ENCODE data around the gene STARD13.

Gene STARD13, protein sequence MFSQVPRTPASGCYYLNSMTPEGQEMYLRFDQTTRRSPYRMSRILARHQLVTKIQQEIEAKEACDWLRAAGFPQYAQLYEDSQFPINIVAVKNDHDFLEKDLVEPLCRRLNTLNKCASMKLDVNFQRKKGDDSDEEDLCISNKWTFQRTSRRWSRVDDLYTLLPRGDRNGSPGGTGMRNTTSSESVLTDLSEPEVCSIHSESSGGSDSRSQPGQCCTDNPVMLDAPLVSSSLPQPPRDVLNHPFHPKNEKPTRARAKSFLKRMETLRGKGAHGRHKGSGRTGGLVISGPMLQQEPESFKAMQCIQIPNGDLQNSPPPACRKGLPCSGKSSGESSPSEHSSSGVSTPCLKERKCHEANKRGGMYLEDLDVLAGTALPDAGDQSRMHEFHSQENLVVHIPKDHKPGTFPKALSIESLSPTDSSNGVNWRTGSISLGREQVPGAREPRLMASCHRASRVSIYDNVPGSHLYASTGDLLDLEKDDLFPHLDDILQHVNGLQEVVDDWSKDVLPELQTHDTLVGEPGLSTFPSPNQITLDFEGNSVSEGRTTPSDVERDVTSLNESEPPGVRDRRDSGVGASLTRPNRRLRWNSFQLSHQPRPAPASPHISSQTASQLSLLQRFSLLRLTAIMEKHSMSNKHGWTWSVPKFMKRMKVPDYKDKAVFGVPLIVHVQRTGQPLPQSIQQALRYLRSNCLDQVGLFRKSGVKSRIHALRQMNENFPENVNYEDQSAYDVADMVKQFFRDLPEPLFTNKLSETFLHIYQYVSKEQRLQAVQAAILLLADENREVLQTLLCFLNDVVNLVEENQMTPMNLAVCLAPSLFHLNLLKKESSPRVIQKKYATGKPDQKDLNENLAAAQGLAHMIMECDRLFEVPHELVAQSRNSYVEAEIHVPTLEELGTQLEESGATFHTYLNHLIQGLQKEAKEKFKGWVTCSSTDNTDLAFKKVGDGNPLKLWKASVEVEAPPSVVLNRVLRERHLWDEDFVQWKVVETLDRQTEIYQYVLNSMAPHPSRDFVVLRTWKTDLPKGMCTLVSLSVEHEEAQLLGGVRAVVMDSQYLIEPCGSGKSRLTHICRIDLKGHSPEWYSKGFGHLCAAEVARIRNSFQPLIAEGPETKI

GRCh38 chr13:33285420-33286124 is at the start of gene STARD13:
TSS of gene STARD13 (minus strand) at chr13:33285755. CDS start at chr13:33285638, 117 bp downstream.
- H3K36me3 ChIP-seq (ENCODE audit: insufficient read depth, low read length): no peaks in the 10 kb centered on the region
- no peaks in the 10 kb centered on the region for H3K4me1 ChIP-seq (ENCODE audit: insufficient read depth, low read length)
- H3K9me3 ChIP-seq (ENCODE audit: control insufficient read depth, insufficient read depth, low read length): no peaks in the 10 kb centered on the region
- peak within 1 kb of the TSS; percentile 41 for H3K9ac ChIP-seq (ENCODE audit: low read depth, low read length)

DNA sequence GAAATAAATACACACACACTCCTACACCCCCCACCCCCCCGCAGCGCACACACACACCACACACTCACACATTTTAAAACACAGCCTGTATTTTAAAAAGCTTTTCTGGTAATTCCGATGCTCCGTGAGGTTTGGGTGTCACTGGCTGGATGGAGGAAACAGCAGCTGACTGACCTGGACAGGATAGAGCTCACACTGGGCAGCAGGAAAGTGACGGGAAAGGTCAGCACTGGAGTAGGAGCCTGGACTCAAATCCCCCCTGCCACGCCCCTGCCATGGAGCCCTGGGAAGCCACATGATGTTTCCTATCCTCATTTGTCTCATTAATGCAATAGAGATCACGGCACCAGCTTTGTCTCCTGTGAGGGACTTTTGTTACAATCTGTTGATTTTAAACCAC is 49.3 kb upstream of the STARD13 start:
- Histone ChIP-seq H3K4me1 (ENCODE audit: insufficient read depth, low read length) (peaks cover 8% of the 10 kb centered on the region), H3K9me3 (ENCODE audit: control insufficient read depth, insufficient read depth, low read length) (no peaks in the 10 kb centered on the region), H3K9ac (ENCODE audit: low read depth, low read length) (no peak overlapping the region), H3K36me3 (ENCODE audit: insufficient read depth, low read length) (no peaks in the 10 kb centered on the region)

DNA sequence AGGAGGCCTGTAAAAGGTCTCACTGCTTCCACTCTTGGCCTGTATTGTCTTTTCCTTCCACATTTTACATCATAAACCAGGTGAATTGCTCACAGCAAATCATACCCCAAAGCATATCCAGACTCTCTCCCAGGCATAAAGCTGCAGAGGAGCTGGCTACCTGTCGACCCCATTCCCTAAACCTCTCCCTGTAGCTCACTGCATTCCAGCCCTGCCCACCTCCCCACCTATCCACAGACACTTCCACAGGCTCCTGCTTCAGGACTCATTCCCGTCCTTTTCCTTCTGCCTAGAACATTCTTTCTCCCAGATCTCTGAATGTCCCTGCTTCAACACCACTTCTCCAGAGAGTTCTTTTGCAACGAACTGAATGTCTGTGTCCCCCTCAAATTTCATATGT is 46.4 kb upstream of the STARD13 start:
- Histone ChIP-seq H3K9me3 (ENCODE audit: control insufficient read depth, insufficient read depth, low read length) (no peaks in the 10 kb centered on the region), H3K36me3 (ENCODE audit: insufficient read depth, low read length) (no peaks in the 10 kb centered on the region), H3K4me1 (ENCODE audit: insufficient read depth, low read length) (peaks cover 8% of the 10 kb centered on the region), H3K9ac (ENCODE audit: low read depth, low read length) (0 out of 2 replicates have a peak overlapping the region, but pooled peaks have one; percentile 2)

GRCh38 chr13:33330483-33330882 is 44.9 kb upstream of the STARD13 start:
- no peak overlapping the region for H3K9ac ChIP-seq (ENCODE audit: low read depth, low read length)
- H3K9me3 ChIP-seq (ENCODE audit: control insufficient read depth, insufficient read depth, low read length): no peaks in the 10 kb centered on the region

GRCh38 chr13:33328701-33329100 is 43.1 kb upstream of the STARD13 start:
- H3K36me3 ChIP-seq (ENCODE audit: insufficient read depth, low read length): no peaks in the 10 kb centered on the region
- H3K9ac ChIP-seq (ENCODE audit: low read depth, low read length): no peak overlapping the region
- H3K9me3 ChIP-seq (ENCODE audit: control insufficient read depth, insufficient read depth, low read length): no peaks in the 10 kb centered on the region
- peaks cover 8% of the 10 kb centered on the region for H3K4me1 ChIP-seq (ENCODE audit: insufficient read depth, low read length)

More at GRCh38 chr13:33330483-33330882, 44.9 kb upstream of the STARD13 start:
- Histone ChIP-seq H3K36me3 (ENCODE audit: insufficient read depth, low read length) (no peaks in the 10 kb centered on the region), H3K4me1 (ENCODE audit: insufficient read depth, low read length) (peaks cover 8% of the 10 kb centered on the region)

GRCh38 chr13:33326723-33327122 is 41.2 kb upstream of the STARD13 start:
- no peaks in the 10 kb centered on the region; the same call in none of the 2 replicates for H3K4me1 ChIP-seq (ENCODE audit: insufficient read depth, low read length)

DNA sequence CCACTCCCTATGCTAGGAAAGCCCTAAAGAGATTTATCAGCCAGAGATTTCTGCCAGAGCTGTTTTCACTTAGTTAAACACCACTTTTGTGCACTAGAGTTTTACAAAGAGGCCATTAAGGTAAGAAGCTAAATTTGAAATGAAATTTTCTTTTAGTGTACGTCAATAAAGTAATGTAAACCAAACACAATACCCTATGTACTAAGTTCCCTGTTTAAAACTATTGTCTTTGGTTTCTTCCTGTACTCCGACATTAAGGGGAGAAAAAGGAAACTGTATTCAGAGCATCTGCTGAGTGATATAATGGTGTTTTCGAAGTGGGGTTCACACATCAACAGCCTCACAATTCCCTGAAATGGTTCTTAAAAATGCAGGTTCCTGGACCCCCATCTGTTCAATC is 40.7 kb upstream of the STARD13 start:
- Histone ChIP-seq H3K9ac (ENCODE audit: low read depth, low read length) (no peak overlapping the region), H3K4me1 (ENCODE audit: insufficient read depth, low read length) (no peaks in the 10 kb centered on the region; the same call in 1 of the 2 replicates), H3K9me3 (ENCODE audit: control insufficient read depth, insufficient read depth, low read length) (no peaks in the 10 kb centered on the region; the same call in 1 of the 2 replicates)

More at GRCh38 chr13:33326723-33327122, 41.2 kb upstream of the STARD13 start:
- no peaks in the 10 kb centered on the region; the same call in 1 of the 2 replicates for H3K9me3 ChIP-seq (ENCODE audit: control insufficient read depth, insufficient read depth, low read length)
- no peaks in the 10 kb centered on the region for H3K36me3 ChIP-seq (ENCODE audit: insufficient read depth, low read length)
- no peak overlapping the region for H3K9ac ChIP-seq (ENCODE audit: low read depth, low read length)

GRCh38 chr13:33323801-33324510 is 38.4 kb upstream of the STARD13 start:
- Histone ChIP-seq H3K4me1 (ENCODE audit: insufficient read depth, low read length) (no peaks in the 10 kb centered on the region; the same call in 1 of the 2 replicates), H3K36me3 (ENCODE audit: insufficient read depth, low read length) (no peaks in the 10 kb centered on the region), H3K9me3 (ENCODE audit: control insufficient read depth, insufficient read depth, low read length) (no peaks in the 10 kb centered on the region; the same call in none of the 2 replicates), H3K9ac (ENCODE audit: low read depth, low read length) (no peak overlapping the region)

More for the DNA sequence above, 40.7 kb upstream of the STARD13 start:
- H3K36me3 ChIP-seq (ENCODE audit: insufficient read depth, low read length): no peaks in the 10 kb centered on the region

- Histone ChIP-seq H3K4me1 (ENCODE audit: insufficient read depth, low read length) (no peaks in the 10 kb centered on the region; the same call in 1 of the 2 replicates), H3K9ac (ENCODE audit: low read depth, low read length) (no peak overlapping the region), H3K9me3 (ENCODE audit: control insufficient read depth, insufficient read depth, low read length) (no peaks in the 10 kb centered on the region; the same call in none of the 2 replicates), H3K36me3 (ENCODE audit: insufficient read depth, low read length) (no peaks in the 10 kb centered on the region)
These were observed 37.6 kb upstream of the STARD13 start for GRCh38 chr13:33322965-33323668.

DNA sequence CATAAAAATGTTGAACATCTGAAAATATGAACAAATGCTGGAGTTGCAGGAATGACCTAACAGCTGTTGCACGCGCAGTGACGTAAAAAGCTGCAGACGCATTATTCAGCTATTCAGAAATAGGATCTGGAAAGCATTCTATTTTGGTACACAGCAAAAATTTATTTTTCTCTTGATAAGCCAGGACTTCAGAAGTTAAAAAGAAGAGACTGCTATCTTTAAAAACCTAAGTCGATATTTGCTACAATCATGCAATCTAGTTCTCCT is 36.9 kb upstream of the STARD13 start:
- H3K9ac ChIP-seq (ENCODE audit: low read depth, low read length): no peak overlapping the region
- H3K36me3 ChIP-seq (ENCODE audit: insufficient read depth, low read length): no peaks in the 10 kb centered on the region
- no peaks in the 10 kb centered on the region; the same call in none of the 2 replicates for H3K9me3 ChIP-seq (ENCODE audit: control insufficient read depth, insufficient read depth, low read length)
- no peaks in the 10 kb centered on the region; the same call in 1 of the 2 replicates for H3K4me1 ChIP-seq (ENCODE audit: insufficient read depth, low read length)

DNA sequence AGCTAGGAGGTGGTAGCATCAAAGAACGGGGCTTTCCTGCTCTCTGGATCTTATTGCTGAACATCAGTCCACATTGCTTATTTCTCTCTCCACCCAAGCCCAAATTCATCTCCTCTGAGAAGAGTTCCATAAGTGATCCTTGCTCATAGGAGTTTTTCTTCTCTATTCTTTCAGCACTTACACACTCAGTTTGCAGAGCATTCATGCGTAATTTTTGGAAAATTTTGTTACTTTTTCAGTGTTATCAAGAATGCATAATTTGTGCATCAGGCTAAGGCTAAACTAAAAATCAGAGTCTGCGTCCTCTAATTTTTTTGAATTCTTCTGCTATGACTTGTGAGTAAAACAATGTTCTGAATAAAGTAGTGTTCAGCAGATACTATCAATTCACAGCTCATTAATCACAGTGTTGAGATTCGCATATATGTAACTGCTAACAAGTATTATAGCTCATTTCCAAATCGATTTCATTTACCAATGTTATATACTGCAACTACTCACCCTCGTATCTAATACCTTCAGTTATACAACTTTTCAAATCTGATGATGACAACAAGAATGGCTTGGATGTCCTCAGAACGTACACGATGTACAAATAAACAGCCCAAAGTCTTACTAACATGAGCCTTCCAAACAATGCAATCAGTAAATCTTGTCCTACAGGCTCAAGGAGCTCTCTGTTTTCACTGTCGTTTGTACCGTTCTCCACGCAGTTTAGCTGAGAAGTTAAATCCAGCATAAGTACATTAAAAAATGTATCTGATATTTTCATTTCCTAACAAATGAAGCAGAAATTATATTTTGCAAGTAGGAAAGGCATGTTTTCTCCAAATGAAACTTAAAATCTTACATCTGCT is 36.4 kb upstream of the STARD13 start:
- Histone ChIP-seq H3K36me3 (ENCODE audit: insufficient read depth, low read length) (no peaks in the 10 kb centered on the region), H3K9ac (ENCODE audit: low read depth, low read length) (no peak overlapping the region), H3K4me1 (ENCODE audit: insufficient read depth, low read length) (no peaks in the 10 kb centered on the region; the same call in 1 of the 2 replicates), H3K9me3 (ENCODE audit: control insufficient read depth, insufficient read depth, low read length) (no peaks in the 10 kb centered on the region; the same call in none of the 2 replicates)

DNA sequence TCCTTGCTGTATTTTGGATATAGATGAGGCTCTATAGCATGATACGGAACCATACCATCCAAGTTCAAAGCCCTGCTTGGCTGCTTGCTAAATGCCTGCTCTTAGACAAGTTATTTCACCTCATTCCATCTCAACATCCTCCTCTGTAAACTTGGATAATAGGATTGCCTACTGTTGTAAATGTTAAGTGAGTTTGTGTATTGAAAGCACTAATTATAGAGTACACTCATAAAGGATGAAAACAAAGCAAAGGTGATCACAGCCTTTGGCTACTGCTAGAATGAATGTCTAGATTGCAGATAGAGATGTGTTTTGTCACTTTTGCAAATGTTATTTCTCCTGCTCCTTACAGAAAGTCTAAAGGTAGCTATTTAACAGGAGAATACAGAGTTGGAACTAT is 34.3 kb upstream of the STARD13 start:
- Histone ChIP-seq H3K36me3 (ENCODE audit: insufficient read depth, low read length) (no peaks in the 10 kb centered on the region), H3K4me1 (ENCODE audit: insufficient read depth, low read length) (no peaks in the 10 kb centered on the region; the same call in 1 of the 2 replicates), H3K9ac (ENCODE audit: low read depth, low read length) (no peak overlapping the region), H3K9me3 (ENCODE audit: control insufficient read depth, insufficient read depth, low read length) (no peaks in the 10 kb centered on the region; the same call in none of the 2 replicates)

All from ES-I3 (cell line).